Activated CD8-positive, alpha-beta memory T cell treated with anti-CD3 and anti-CD28 coated beads, Interleukin-2, amount 10 ng/mL, durations not matched to agents 7 days and 5 days (primary cell): Measurements from ENCODE around the gene CTF1. TPM values are rescaled to one million over a fixed set of nuclear protein-coding genes. Genes with fewer than 3 reads are reported as not detected.
A peak's percentile ranks its signal among the peaks of the same experiment; 100 is the strongest.
"Not testable (repeated sequence)": the region's sequence is repeated elsewhere in the genome, so short reads cannot be mapped to it uniquely, and the experiment has no call there.

Source experiments
- ATAC-seq: fragments of 150-1000 bp; cut with Tn5 transposase; one replicate; pipeline ENCODE4 v1.10.0; 2021; ENCODE audit warnings: moderate library complexity
- CTCF ChIA-PET: fragments of 350-600 bp; sonication (Branson Sonifier 250); formaldehyde crosslinking; loops from one replicate; lab custom pipeline; 2021; ENCODE audit warnings: antibody characterized with exemption; lab: Charles Lee
- DNase-seq: peaks from one replicate; pipeline ENCODE4 v3.0.0-alpha.2; 2020
- H3K27ac Mint-ChIP-seq: one replicate; pipeline ENCODE4 v1.8.0; 2021; ENCODE audit warnings: mild to moderate bottlenecking, mixed read lengths
- H3K27me3 Mint-ChIP-seq: one replicate; pipeline ENCODE4 v1.8.0; 2021; ENCODE audit warnings: mixed read lengths
- H3K36me3 Mint-ChIP-seq: one replicate; pipeline ENCODE4 v1.8.0; 2021; ENCODE audit warnings: mild to moderate bottlenecking, mixed read lengths
- H3K4me1 Mint-ChIP-seq: one replicate; pipeline ENCODE4 v1.8.0; 2021; ENCODE audit warnings: mixed read lengths
- H3K4me3 Mint-ChIP-seq: one replicate; pipeline ENCODE4 v1.8.0; 2021; ENCODE audit warnings: mild to moderate bottlenecking, moderate library complexity, mixed read lengths
- H3K9me3 Mint-ChIP-seq: one replicate; pipeline ENCODE4 v1.8.0; 2022; ENCODE audit warnings: low read depth, mixed read lengths
- total RNA-seq, 2 experiments: library from RNA; stranded (reverse); gene quantifications; one replicate each; pipeline ENCODE4 v1.2.3, GENCODE V29; 2021

Gene CTF1
- total RNA-seq, 2 experiments from 2014 or later = 0.35 to 0.47 TPM

- Mint-ChIP-seq H3K4me3 (no peak overlapping the region), H3K9me3 (no peaks in the 10 kb centered on the region), H3K27me3 (no peaks in the 10 kb centered on the region), H3K27ac (no peak overlapping the region), H3K4me1 (peaks cover 20% of the 10 kb centered on the region), H3K36me3 (peaks cover 6% of the 10 kb centered on the region)
- ATAC-seq (no peak), DNase-seq (no peak)
- CTCF ChIA-PET = interaction anchor here (4.0 kb wide), 1 partner anchor 11 kb away, joined by 23 read pairs; no protein-coding TSS in a partner anchor
Measured at GRCh38 chr16:30931068-30931650, 34.7 kb downstream of the CTF1 start.

DNA sequence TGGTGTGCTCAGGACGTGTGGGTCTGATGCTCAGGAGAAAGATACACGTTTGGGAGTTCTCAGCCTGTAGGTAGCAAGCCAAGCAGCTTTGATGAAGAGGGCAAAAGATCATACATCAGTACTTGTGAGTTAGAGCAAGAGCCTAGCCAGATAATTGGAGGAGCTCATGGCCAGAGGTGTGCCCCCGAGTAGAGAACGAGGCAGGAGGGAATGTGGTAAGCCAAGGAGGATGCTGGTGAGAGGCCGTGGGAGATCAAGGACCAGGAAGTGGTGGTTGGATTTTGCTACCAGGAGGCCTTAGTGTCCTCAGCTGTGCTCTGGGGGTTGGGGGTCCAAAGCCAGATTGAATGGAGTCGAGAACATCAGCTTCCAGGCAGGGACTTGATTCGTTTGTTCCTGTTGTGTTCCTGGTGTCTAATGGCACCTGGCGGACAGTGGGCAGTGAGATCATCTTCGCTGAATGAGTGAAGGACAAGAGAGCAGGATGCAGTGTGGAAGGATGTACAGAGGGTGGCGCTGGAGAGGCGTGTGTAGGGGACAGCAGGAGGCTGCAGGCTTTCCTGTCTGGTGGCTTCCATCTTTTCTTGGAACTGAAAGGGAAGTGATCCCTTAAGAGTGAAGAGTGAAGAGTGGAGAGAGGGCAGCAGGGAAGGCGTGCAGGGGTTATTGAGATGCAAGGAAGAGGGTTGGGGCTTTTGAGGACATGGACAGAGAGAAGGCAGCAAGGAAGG is 38.6 kb downstream of the CTF1 start:
- ATAC-seq (peak; percentile 59), DNase-seq (peak; percentile 68)
- Mint-ChIP-seq H3K36me3 (peaks cover 8% of the 10 kb centered on the region), H3K27me3 (no peaks in the 10 kb centered on the region), H3K4me1 (peaks cover 26% of the 10 kb centered on the region), H3K9me3 (no peaks in the 10 kb centered on the region), H3K27ac (no peak overlapping the region), H3K4me3 (no peak overlapping the region)
- CTCF ChIA-PET = interaction anchor here (0.8 to 2.4 kb wide), 8 partner anchors 9 to 526 kb away, joined by 3 to 13 read pairs (median 4); no protein-coding TSS in a partner anchor

DNA sequence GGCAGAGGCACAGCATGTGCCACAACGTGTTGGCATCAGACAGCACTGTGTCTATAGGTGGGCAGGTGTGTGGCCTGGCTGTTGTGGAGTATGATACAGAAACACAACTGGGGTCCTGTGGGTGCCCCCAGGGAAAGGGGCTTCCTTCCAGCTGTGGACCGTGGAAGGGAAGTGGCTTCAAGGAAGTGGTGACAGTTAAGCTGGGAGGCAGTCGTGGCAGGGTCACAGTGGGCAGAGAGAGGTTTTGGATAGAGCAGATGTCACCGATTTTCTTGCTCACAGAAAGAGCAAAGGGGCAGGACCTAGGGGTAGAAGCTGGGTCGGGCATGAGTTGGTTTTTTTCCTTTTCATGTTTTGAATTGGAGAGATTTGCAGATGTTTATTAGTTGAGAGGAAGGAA is 41.3 kb downstream of the CTF1 start:
- H3K27ac Mint-ChIP-seq = peak overlapping the region; percentile 69
- H3K27me3 Mint-ChIP-seq = no peaks in the 10 kb centered on the region
- no peak overlapping the region for H3K4me3 Mint-ChIP-seq
- DNase-seq (no peak), ATAC-seq (no peak)
- CTCF ChIA-PET = interaction anchor here (0.9 to 1.4 kb wide), 2 partner anchors 16 to 93 kb away, joined by 4 to 5 read pairs; no protein-coding TSS in a partner anchor
- H3K36me3 Mint-ChIP-seq = peaks cover 6% of the 10 kb centered on the region
- H3K4me1 Mint-ChIP-seq = peaks cover 43% of the 10 kb centered on the region
- no peaks in the 10 kb centered on the region for H3K9me3 Mint-ChIP-seq

DNA sequence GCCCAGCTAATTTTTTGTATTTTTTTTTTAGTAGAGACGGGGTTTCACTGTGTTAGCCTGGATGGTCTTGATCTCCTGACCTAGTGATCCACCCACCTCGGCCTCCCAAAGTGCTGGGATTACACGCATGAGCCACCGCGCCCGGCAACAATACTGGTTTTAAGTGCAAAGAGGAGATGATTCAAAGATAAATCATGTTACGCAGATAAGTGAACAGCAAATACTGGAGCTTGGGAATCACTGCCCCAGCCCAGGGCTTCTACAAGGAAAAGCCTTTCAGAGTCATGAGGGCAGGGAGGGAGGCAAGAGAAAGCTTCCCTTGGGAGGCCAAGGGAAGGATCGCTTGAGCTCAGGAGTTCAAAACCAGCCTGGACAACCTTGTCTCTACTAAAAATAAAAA is 43.2 kb downstream of the CTF1 start:
- H3K27ac Mint-ChIP-seq, DNase-seq, H3K9me3 Mint-ChIP-seq, ATAC-seq, H3K4me3 Mint-ChIP-seq, H3K27me3 Mint-ChIP-seq: not testable (repeated sequence)
- H3K4me1 Mint-ChIP-seq = peaks cover 50% of the 10 kb centered on the region
- peaks cover 17% of the 10 kb centered on the region for H3K36me3 Mint-ChIP-seq
- CTCF ChIA-PET = interaction anchor here (1.0 to 4.0 kb wide), 4 partner anchors 14 to 203 kb away, joined by 4 to 68 read pairs (median 6); no protein-coding TSS in a partner anchor

DNA sequence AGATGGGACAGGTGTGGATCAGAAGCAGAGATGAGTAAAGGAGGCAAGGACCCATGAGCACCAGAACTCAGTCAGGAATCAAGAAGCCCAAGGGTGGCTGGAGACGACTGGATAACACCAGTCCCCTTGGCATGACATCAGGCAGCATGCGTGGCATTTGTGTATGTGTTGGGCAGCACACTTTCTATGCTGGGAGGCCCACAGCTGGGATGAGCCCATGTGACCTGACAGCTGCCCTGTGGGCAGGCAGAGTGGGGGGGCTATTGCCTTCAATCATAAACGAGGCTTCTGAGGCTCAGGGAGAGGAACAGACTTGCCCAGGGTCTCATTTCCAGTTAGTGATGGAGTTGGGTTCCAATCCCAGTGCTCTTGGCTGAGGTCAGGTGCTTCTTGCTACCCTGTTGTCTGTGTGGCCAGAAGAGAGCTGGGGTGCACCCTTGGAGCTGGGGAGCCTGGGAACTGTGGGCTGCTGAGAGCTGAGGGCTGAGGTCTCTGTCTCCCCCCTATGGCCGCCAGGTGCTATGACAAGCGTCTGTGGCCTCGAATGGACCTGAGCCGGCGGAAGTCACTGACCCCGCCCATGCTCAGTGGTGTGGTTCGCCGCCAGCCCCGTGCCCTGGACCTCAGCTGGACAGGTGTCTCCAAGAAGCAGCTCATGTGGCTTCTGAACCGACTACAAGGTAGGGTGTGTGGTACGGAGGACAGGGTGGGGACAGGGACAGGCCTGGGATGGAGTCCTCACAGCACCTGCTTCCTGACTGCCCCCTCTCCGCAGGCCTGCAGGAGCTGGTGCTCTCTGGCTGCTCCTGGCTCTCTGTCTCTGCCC is 45.4 kb downstream of the CTF1 start:
- ATAC-seq = peak; percentile 96
- no peaks in the 10 kb centered on the region for H3K27me3 Mint-ChIP-seq
- H3K9me3 Mint-ChIP-seq = no peaks in the 10 kb centered on the region
- peaks cover 22% of the 10 kb centered on the region for H3K36me3 Mint-ChIP-seq
- H3K4me1 Mint-ChIP-seq = peaks cover 41% of the 10 kb centered on the region
- DNase-seq = peak; percentile 86
- CTCF ChIA-PET = interaction anchor here (0.6 to 5.2 kb wide), 42 partner anchors 9 to 1167 kb away, joined by 3 to 68 read pairs (median 4); partner anchors contain the start of genes KAT8, PHKG2, PRR14 and SETD1A
- peak overlapping the region; percentile 69 for H3K4me3 Mint-ChIP-seq
- peak overlapping the region; percentile 80 for H3K27ac Mint-ChIP-seq

- no peak for DNase-seq
- H3K36me3 Mint-ChIP-seq = peaks cover 22% of the 10 kb centered on the region
- no peaks in the 10 kb centered on the region for H3K27me3 Mint-ChIP-seq
- no peak for ATAC-seq
- H3K4me3 Mint-ChIP-seq = peak overlapping the region; percentile 69
- no peaks in the 10 kb centered on the region for H3K9me3 Mint-ChIP-seq
- peaks cover 36% of the 10 kb centered on the region for H3K4me1 Mint-ChIP-seq
- CTCF ChIA-PET = interaction anchor here (0.6 to 5.2 kb wide), 33 partner anchors 8 to 1168 kb away, joined by 3 to 68 read pairs (median 4); partner anchors contain the start of genes KAT8, PHKG2, PRR14 and SETD1A
- peak overlapping the region; percentile 80 for H3K27ac Mint-ChIP-seq
Measured at GRCh38 chr16:30942426-30942806, 46.0 kb downstream of the CTF1 start.

DNA sequence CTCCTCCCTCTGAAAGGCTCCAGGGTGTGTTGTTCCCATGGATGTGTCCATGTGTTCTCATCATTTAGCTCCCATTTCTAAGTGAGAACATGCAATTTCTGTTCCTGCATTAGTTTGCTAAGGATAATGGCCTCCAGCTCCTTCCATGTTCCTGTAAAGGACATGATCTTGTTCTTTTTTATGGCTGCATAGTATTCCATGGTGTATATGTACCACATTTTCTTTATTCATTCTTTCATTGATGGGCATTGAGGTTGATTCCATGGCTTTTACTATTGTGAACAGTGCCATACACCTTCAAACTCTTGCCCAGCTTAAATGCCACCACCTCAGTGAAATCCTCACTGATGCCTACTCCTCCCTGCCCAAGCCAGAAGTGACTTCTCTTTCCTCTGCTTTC is 47.9 kb downstream of the CTF1 start:
- Mint-ChIP-seq H3K4me1 (peaks cover 29% of the 10 kb centered on the region), H3K4me3 (no peak overlapping the region), H3K27ac (no peak overlapping the region), H3K9me3 (no peaks in the 10 kb centered on the region), H3K27me3 (no peaks in the 10 kb centered on the region), H3K36me3 (peaks cover 21% of the 10 kb centered on the region)
- DNase-seq (no peak), ATAC-seq (no peak)
- CTCF ChIA-PET = interaction anchor here (0.8 to 5.2 kb wide), 9 partner anchors 8 to 212 kb away, joined by 3 to 38 read pairs (median 4); no protein-coding TSS in a partner anchor

GRCh38 chr16:30946671-30947540 is 50.5 kb downstream of the CTF1 start:
- ATAC-seq (no peak), DNase-seq (no peak)
- peaks cover 35% of the 10 kb centered on the region for H3K4me1 Mint-ChIP-seq
- H3K9me3 Mint-ChIP-seq = no peaks in the 10 kb centered on the region
- no peak overlapping the region for H3K4me3 Mint-ChIP-seq
- CTCF ChIA-PET = interaction anchor here (1.0 kb wide), 1 partner anchor 922 kb away, joined by 3 read pairs; no protein-coding TSS in a partner anchor
- peaks cover 18% of the 10 kb centered on the region for H3K36me3 Mint-ChIP-seq
- H3K27me3 Mint-ChIP-seq = no peaks in the 10 kb centered on the region
- no peak overlapping the region for H3K27ac Mint-ChIP-seq

DNA sequence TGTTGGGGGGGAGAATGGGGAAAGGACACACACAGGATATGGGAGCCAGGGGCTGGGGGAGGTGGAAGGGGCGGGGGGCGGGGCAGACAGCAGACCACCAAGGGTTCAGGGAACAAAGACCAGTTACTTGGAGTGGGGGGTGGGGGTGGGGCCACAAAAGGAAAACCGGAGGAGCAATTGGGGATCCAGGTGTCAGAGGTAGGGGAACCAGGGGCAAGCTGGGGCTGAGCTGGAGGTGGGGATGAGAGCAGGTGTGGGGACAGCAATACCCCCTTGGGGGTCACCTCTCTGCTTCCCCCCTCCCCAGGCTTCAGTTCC is 51.1 kb downstream of the CTF1 start:
- Mint-ChIP-seq H3K27me3 (no peaks in the 10 kb centered on the region), H3K9me3 (no peaks in the 10 kb centered on the region), H3K4me1 (peaks cover 29% of the 10 kb centered on the region), H3K36me3 (peaks cover 18% of the 10 kb centered on the region), H3K27ac (no peak overlapping the region), H3K4me3 (no peak overlapping the region)
- CTCF ChIA-PET = no interaction called here
- ATAC-seq (no peak), DNase-seq (no peak)

GRCh38 chr16:30947859-30948666 is 51.6 kb downstream of the CTF1 start:
- peaks cover 25% of the 10 kb centered on the region for H3K4me1 Mint-ChIP-seq
- ATAC-seq = peak; percentile 5
- H3K27me3 Mint-ChIP-seq = no peaks in the 10 kb centered on the region
- no peak overlapping the region for H3K4me3 Mint-ChIP-seq
- H3K9me3 Mint-ChIP-seq = no peaks in the 10 kb centered on the region
- no peak for DNase-seq
- H3K27ac Mint-ChIP-seq = no peak overlapping the region
- peaks cover 14% of the 10 kb centered on the region for H3K36me3 Mint-ChIP-seq
- CTCF ChIA-PET = no interaction called here

- H3K36me3 Mint-ChIP-seq = peaks cover 10% of the 10 kb centered on the region
- H3K27me3 Mint-ChIP-seq = no peaks in the 10 kb centered on the region
- DNase-seq (peak; percentile 76), ATAC-seq (peak; percentile 74)
- CTCF ChIA-PET = interaction anchor here (1.1 to 2.0 kb wide), 6 partner anchors 13 to 928 kb away, joined by 3 to 6 read pairs (median 4); no protein-coding TSS in a partner anchor
- H3K9me3 Mint-ChIP-seq = no peaks in the 10 kb centered on the region
- H3K27ac Mint-ChIP-seq = peak within 1 kb of the TSS; percentile 89
- H3K4me1 Mint-ChIP-seq = peaks cover 28% of the 10 kb centered on the region
- peak within 1 kb of the TSS; percentile 83 for H3K4me3 Mint-ChIP-seq
Measured at GRCh38 chr16:30948667-30949649, 52.5 kb downstream of the CTF1 start, which contains the start of gene ORAI3. ORAI3 (plus strand) TSS chr16:30949068; CDS start chr16:30949290, 222 bp downstream.
